ENCODE measurements around the gene ETV2.
"Not testable (repeated sequence)": the region's sequence is repeated elsewhere in the genome, so short reads cannot be mapped to it uniquely, and the experiment has no call there.

The ETV2 gene

GRCh38 chr19:35657904-35658700 lies 16.6 kb downstream of the ETV2 start:
- DNase-seq (ENCODE audit: low read depth), result no peak

- DNase-seq (ENCODE audit: low read depth), result no peak
Measured at GRCh38 chr19:35661995-35662340, 20.4 kb downstream of the ETV2 start.

GRCh38 chr19:35663981-35664380 lies 22.4 kb downstream of the ETV2 start:
- DNase-seq (ENCODE audit: low read depth), result no peak

- DNase-seq (ENCODE audit: low read depth), result no peak
Measured at GRCh38 chr19:35665157-35665556, 23.6 kb downstream of the ETV2 start.

- no peak for DNase-seq (ENCODE audit: low read depth)
Measured at GRCh38 chr19:35665604-35666003, 24.1 kb downstream of the ETV2 start.

GRCh38 chr19:35666251-35666913 lies 24.8 kb downstream of the ETV2 start, which contains the start of gene UPK1A:
Gene UPK1A, plus strand, starts transcription at chr19:35666517. Its CDS starts 296 bp downstream, at chr19:35666813.
- no peak for DNase-seq (ENCODE audit: low read depth)

GRCh38 chr19:35669566-35669965 lies 28.0 kb downstream of the ETV2 start:
- DNase-seq (ENCODE audit: low read depth), result no peak

GRCh38 chr19:35669974-35670373 lies 28.4 kb downstream of the ETV2 start:
- DNase-seq (ENCODE audit: low read depth), result no peak

- DNase-seq (ENCODE audit: low read depth), result no peak
Measured at GRCh38 chr19:35670686-35671085, 29.1 kb downstream of the ETV2 start.

- DNase-seq (ENCODE audit: low read depth), result no peak
Measured at GRCh38 chr19:35671818-35672217, 30.3 kb downstream of the ETV2 start.

- peak; percentile 42 for DNase-seq (ENCODE audit: low read depth)
Measured at GRCh38 chr19:35673121-35673804, 31.7 kb downstream of the ETV2 start.

- no peak for DNase-seq (ENCODE audit: low read depth)
Measured at GRCh38 chr19:35675589-35676140, 34.1 kb downstream of the ETV2 start.

GRCh38 chr19:35689836-35690235 lies 48.3 kb downstream of the ETV2 start:
- no peak for DNase-seq (ENCODE audit: low read depth)

- not testable (repeated sequence) for DNase-seq (ENCODE audit: low read depth)
Measured at GRCh38 chr19:35691106-35691505, 49.6 kb downstream of the ETV2 start.

GRCh38 chr19:35692010-35692409 lies 50.5 kb downstream of the ETV2 start:
- no peak for DNase-seq (ENCODE audit: low read depth)

- DNase-seq (ENCODE audit: low read depth), result no peak
Measured at GRCh38 chr19:35693422-35693821, 51.9 kb downstream of the ETV2 start.

GRCh38 chr19:35693835-35694599 lies 52.5 kb downstream of the ETV2 start:
- peak; percentile 54 for DNase-seq (ENCODE audit: low read depth)

Measured in HS-5 (cell line).